ENCODE data around the gene RNU6-1. TPM values are rescaled to one million over a fixed set of nuclear protein-coding genes. Genes with fewer than 3 reads are reported as not detected.

Gene RNU6-1
- total RNA-seq, 1 experiment from 2014 or later, result not detected

DNA sequence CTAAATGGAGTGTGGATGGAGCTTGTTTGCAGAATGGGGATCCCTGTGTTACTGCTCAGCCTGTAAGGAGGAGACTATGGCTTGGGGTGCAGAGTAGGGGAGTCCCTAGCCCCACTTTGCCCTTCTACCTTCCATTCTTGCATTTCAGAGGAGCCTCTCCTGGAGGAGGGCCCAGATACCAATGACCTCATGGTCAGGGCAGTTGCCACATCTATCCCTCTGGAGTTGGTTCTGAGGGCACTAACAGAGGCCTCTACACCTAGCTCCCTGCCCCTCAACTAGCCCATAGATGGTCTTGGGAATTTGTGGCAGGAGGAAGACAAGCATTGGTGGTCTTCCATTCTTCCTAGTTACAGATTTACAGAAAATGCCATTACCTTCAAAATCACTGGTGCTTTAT is 8.5 kb downstream of the RNU6-1 start:
- Histone ChIP-seq H3K4me1 (ENCODE audit: control insufficient read depth, insufficient read depth, low read length) (peaks cover 4% of the 10 kb centered on the region), H3K27me3 (ENCODE audit: control insufficient read depth, insufficient read depth, low read length) (no peaks in the 10 kb centered on the region), H3K4me3 (ENCODE audit: low read depth in 2 of 2, low read length in 2 of 2) (no peak overlapping the region), H3K27ac (ENCODE audit: low read length) (no peak overlapping the region), H3K36me3 (ENCODE audit: control insufficient read depth, insufficient read depth, low read length) (no peaks in the 10 kb centered on the region), H3K9me3 (ENCODE audit: control insufficient read depth, insufficient read depth, low read depth, low read length) (no peaks in the 10 kb centered on the region)
- CTCF ChIA-PET, result interaction anchor here (1.0 to 1.2 kb wide), 2 partner anchors 330 to 885 kb away, joined by 3 read pairs; no protein-coding TSS in a partner anchor
- TF ChIP-seq POLR2AphosphoS5 (IDR thresholded peaks at IDR 0.05; ENCODE audit: low read depth, low read length), result no peak
- TF ChIP-seq, protein P1, sequence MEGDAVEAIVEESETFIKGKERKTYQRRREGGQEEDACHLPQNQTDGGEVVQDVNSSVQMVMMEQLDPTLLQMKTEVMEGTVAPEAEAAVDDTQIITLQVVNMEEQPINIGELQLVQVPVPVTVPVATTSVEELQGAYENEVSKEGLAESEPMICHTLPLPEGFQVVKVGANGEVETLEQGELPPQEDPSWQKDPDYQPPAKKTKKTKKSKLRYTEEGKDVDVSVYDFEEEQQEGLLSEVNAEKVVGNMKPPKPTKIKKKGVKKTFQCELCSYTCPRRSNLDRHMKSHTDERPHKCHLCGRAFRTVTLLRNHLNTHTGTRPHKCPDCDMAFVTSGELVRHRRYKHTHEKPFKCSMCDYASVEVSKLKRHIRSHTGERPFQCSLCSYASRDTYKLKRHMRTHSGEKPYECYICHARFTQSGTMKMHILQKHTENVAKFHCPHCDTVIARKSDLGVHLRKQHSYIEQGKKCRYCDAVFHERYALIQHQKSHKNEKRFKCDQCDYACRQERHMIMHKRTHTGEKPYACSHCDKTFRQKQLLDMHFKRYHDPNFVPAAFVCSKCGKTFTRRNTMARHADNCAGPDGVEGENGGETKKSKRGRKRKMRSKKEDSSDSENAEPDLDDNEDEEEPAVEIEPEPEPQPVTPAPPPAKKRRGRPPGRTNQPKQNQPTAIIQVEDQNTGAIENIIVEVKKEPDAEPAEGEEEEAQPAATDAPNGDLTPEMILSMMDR (IDR thresholded peaks at IDR 0.05), result no peak
- no peak for TF ChIP-seq TCF7L2 (IDR thresholded peaks at IDR 0.05; ENCODE audit: low read depth, low read length)
- TF ChIP-seq, protein P2, sequence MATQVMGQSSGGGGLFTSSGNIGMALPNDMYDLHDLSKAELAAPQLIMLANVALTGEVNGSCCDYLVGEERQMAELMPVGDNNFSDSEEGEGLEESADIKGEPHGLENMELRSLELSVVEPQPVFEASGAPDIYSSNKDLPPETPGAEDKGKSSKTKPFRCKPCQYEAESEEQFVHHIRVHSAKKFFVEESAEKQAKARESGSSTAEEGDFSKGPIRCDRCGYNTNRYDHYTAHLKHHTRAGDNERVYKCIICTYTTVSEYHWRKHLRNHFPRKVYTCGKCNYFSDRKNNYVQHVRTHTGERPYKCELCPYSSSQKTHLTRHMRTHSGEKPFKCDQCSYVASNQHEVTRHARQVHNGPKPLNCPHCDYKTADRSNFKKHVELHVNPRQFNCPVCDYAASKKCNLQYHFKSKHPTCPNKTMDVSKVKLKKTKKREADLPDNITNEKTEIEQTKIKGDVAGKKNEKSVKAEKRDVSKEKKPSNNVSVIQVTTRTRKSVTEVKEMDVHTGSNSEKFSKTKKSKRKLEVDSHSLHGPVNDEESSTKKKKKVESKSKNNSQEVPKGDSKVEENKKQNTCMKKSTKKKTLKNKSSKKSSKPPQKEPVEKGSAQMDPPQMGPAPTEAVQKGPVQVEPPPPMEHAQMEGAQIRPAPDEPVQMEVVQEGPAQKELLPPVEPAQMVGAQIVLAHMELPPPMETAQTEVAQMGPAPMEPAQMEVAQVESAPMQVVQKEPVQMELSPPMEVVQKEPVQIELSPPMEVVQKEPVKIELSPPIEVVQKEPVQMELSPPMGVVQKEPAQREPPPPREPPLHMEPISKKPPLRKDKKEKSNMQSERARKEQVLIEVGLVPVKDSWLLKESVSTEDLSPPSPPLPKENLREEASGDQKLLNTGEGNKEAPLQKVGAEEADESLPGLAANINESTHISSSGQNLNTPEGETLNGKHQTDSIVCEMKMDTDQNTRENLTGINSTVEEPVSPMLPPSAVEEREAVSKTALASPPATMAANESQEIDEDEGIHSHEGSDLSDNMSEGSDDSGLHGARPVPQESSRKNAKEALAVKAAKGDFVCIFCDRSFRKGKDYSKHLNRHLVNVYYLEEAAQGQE (IDR thresholded peaks at IDR 0.05; ENCODE audit: insufficient read depth in 1 of 2, low read depth in 2 of 2, low read length in 1 of 2), result no peak
- TF ChIP-seq SIN3A (IDR thresholded peaks at IDR 0.05; ENCODE audit: borderline replicate concordance, insufficient read depth, low read depth, low read length), result no peak
- in situ Hi-C loops (cut with HindIII; ENCODE audit: low pct_unique_long_range_greater_than_20kb, low sequenced_read_pairs) (no loop called here), intact Hi-C loops (cut with micrococcal nuclease; ENCODE audit: unreplicated experiment) (loop anchor here (10.0 kb wide), 2 partner anchors 447 to 587 kb away; no protein-coding TSS in a partner anchor)
- ATAC-seq (no peak), DNase-seq (ENCODE audit: low read depth, low spot score) (no peak)
- no TSS peak for BruUV-seq (replicated peaks)
- POLR2A ChIA-PET, result no interaction called here

DNA sequence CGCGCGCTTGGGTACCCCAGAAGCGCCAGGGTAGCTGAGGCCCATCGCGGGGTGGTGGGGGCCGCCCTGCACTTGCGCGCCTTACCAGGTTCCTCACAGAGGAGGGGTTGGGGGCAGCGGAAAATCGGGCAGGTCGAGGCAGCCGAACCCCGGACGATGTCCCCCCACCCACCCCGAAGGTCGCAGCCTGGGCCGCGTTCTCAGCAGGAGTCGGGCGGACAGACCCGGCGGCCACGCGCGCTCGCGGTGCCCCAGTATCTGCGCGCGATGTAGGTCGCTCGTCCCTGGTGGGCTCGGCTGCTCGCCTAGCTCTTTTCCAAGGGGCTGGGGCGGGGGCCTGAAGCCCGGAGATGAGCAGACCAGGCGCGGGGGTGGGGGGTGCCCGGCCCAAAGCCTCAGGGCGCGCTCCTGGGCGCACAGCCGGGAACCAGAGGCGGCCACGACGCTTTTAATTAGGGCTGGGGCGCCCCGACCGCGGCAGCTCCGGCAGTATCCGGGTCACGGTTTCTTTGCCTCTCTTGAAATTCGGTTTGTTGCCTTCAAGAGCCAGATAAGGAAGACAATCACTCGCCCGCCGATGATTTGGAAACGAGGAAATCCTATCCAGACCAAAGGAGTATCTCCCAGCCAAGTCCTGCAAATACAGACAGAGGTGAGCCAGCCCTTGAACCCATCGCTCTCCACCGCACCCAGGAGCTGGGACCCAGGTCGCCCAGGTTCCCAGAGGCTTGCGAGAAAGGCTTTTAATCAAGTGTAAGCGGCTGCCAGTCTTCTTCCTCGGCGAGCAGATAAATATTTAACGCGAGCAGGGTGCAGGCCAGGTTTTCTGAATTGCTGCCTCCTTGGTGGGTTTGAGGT is 10.0 kb downstream of the RNU6-1 start:
- Histone ChIP-seq H3K4me3 (ENCODE audit: low read depth in 2 of 2, low read length in 2 of 2) (no peak overlapping the region), H3K27ac (ENCODE audit: low read length) (no peak overlapping the region), H3K9me3 (ENCODE audit: control insufficient read depth, insufficient read depth, low read depth, low read length) (no peaks in the 10 kb centered on the region), H3K4me1 (ENCODE audit: control insufficient read depth, insufficient read depth, low read length) (peaks cover 2% of the 10 kb centered on the region), H3K36me3 (ENCODE audit: control insufficient read depth, insufficient read depth, low read length) (no peaks in the 10 kb centered on the region), H3K27me3 (ENCODE audit: control insufficient read depth, insufficient read depth, low read length) (peaks cover under 1% of the 10 kb centered on the region; the same call in 1 of the 2 replicates)
- no TSS peak for BruUV-seq (replicated peaks)
- TF ChIP-seq TCF7L2 (IDR thresholded peaks at IDR 0.05; ENCODE audit: low read depth, low read length) (no peak), POLR2AphosphoS5 (IDR thresholded peaks at IDR 0.05; ENCODE audit: low read depth, low read length) (no peak), SIN3A (IDR thresholded peaks at IDR 0.05; ENCODE audit: borderline replicate concordance, insufficient read depth, low read depth, low read length) (no peak)
- TF ChIP-seq, protein P2 (IDR thresholded peaks at IDR 0.05; ENCODE audit: insufficient read depth in 1 of 2, low read depth in 2 of 2, low read length in 1 of 2), result no peak
- TF ChIP-seq, protein P1 (IDR thresholded peaks at IDR 0.05), result no peak
- ATAC-seq (no peak), DNase-seq (ENCODE audit: low read depth, low spot score) (no peak)
- in situ Hi-C loops (cut with HindIII; ENCODE audit: low pct_unique_long_range_greater_than_20kb, low sequenced_read_pairs) (no loop called here), intact Hi-C loops (cut with micrococcal nuclease; ENCODE audit: unreplicated experiment) (loop anchor here (10.0 kb wide), 2 partner anchors 445 to 585 kb away; no protein-coding TSS in a partner anchor)
- ChIA-PET POLR2A (interaction anchor here (0.6 kb wide), 1 partner anchor 575 kb away, joined by 3 read pairs; the partner anchor contains the start of genes AAGAB and IQCH), CTCF (no interaction called here)
